B cell (primary cell): ENCODE results near the gene GMPS. TPM values are rescaled to one million over a fixed set of nuclear protein-coding genes. Genes with fewer than 3 reads are reported as not detected.

Experiments
- ATAC-seq: fragments of 200-7000 bp; cut with Tn5 transposase; one replicate; pipeline ENCODE4 v1.10.0; 2021; ENCODE audit warnings: low read depth, mild to moderate bottlenecking, moderate number of reproducible peaks, moderate library complexity
- CTCF ChIA-PET: fragments of 350-600 bp; sonication (Branson Sonifier 250); formaldehyde crosslinking; loops from one replicate; lab custom pipeline; 2021; ENCODE audit warnings: antibody characterized with exemption, inconsistent platforms; lab: Charles Lee
- POLR2A ChIA-PET: fragments of 350-600 bp; sonication (Branson Sonifier 250); formaldehyde crosslinking; loops from one replicate; lab custom pipeline; 2021; ENCODE audit warnings: antibody characterized with exemption; lab: Charles Lee
- DNase-seq: peaks from one replicate; pipeline ENCODE4 v3.0.0; 2013
- H2AFZ ChIP-seq: 2 replicates; pipeline ENCODE4 v1.6.1; 2012; ENCODE audit warnings: mild to moderate bottlenecking, low read depth, low read length; ENCODE audit not compliant: insufficient read depth, poor library complexity, severe bottlenecking
- H3K27ac ChIP-seq, 2 donors: 1 replicate in 1 of 2; 2 replicates in 1 of 2; pipeline ENCODE4 v1.5.1; 2012 to 2013; ENCODE audit warnings: low read length in 2 of 2, mild to moderate bottlenecking in 2 of 2, moderate library complexity in 1 of 2
- H3K27me3 ChIP-seq, 4 experiments: fragments of 200-600 bp in 1 of 4; sonication (generic) in 1 of 4; replicated peaks in 1 of 4; 1 replicate in 2 of 4; 2 replicates in 2 of 4; pipeline versions ENCODE4 v1.6.1 to v1.7.0; 2013 to 2016; ENCODE audit warnings: low read length in 3 of 4, mild to moderate bottlenecking in 2 of 4, mixed read lengths in 1 of 4, moderate library complexity in 1 of 4; ENCODE audit not compliant: insufficient read depth in 4 of 4, control insufficient read depth in 3 of 4; ENCODE audit errors: control extremely low read depth in 1 of 4
- H3K36me3 ChIP-seq, 2 experiments: replicated peaks in 1 of 2; 1 replicate in 1 of 2; 2 replicates in 1 of 2; pipeline versions ENCODE4 v1.6.1 to v1.7.1; 2013; ENCODE audit warnings: low read length in 1 of 2; ENCODE audit not compliant: insufficient read depth in 2 of 2, control insufficient read depth in 1 of 2; ENCODE audit errors: control extremely low read depth in 1 of 2, extremely low read depth in 1 of 2
- H3K4me1 ChIP-seq, 2 donors: fragments of 200-600 bp in 1 of 2; sonication (generic) in 1 of 2; 1 replicate in 1 of 2; 2 replicates in 1 of 2; pipeline versions ENCODE4 v1.5.1 to v1.6.1; 2013 to 2017; ENCODE audit warnings: low read length in 2 of 2; ENCODE audit not compliant: control insufficient read depth in 2 of 2, insufficient read depth in 2 of 2
- H3K4me2 ChIP-seq: replicated peaks from 2 replicates; pipeline ENCODE3; 2012; ENCODE audit warnings: mild to moderate bottlenecking, low read depth, low read length; ENCODE audit not compliant: poor library complexity, severe bottlenecking
- H3K4me3 ChIP-seq, 5 experiments: fragments of 200-600 bp in 1 of 5; sonication (generic) in 1 of 5; 1 replicate in 3 of 5; 2 replicates in 2 of 5; pipeline versions ENCODE4 v1.5.1 to v1.7.0; 2011 to 2016; ENCODE audit warnings: low read length in 4 of 5, mild to moderate bottlenecking in 4 of 5, low read depth in 2 of 5, control low read depth in 1 of 5, moderate library complexity in 1 of 5; ENCODE audit not compliant: insufficient read depth in 1 of 5; ENCODE audit errors: control extremely low read depth in 1 of 5, extremely low read depth in 1 of 5
- H3K79me2 ChIP-seq: fragments of 200-600 bp; sonication (generic); one replicate; pipeline ENCODE4 v1.6.0; 2016; ENCODE audit warnings: low read length; ENCODE audit not compliant: control insufficient read depth, insufficient read depth
- H3K9ac ChIP-seq: fragments of 200-600 bp; sonication (generic); 2 replicates; pipeline ENCODE4 v1.6.1; 2017; ENCODE audit warnings: mild to moderate bottlenecking, low read length, moderate library complexity
- H3K9me3 ChIP-seq, 3 donors: one replicate each; pipeline versions ENCODE4 v1.6.1 to v1.7.1; 2013; ENCODE audit warnings: low read length in 2 of 3; ENCODE audit not compliant: control insufficient read depth in 2 of 3, insufficient read depth in 1 of 3; ENCODE audit errors: control extremely low read depth in 1 of 3
- H4K20me1 ChIP-seq: 2 replicates; pipeline ENCODE4 v1.6.0; 2012; ENCODE audit warnings: mild to moderate bottlenecking, low read length; ENCODE audit not compliant: insufficient read depth, control insufficient read depth, poor library complexity, severe bottlenecking
- H3K27ac Mint-ChIP-seq: one replicate; pipeline ENCODE4 v1.8.0; 2021; ENCODE audit warnings: mixed read lengths
- H3K27me3 Mint-ChIP-seq: one replicate; pipeline ENCODE4 v1.8.0; 2021; ENCODE audit warnings: mixed read lengths
- H3K4me1 Mint-ChIP-seq: one replicate; pipeline ENCODE4 v1.8.0; 2021; ENCODE audit warnings: mixed read lengths
- H3K4me3 Mint-ChIP-seq: one replicate; pipeline ENCODE4 v1.8.0; 2021; ENCODE audit warnings: mixed read lengths
- H3K9me3 Mint-ChIP-seq: one replicate; pipeline ENCODE4 v1.8.0; 2022; ENCODE audit warnings: mixed read lengths; ENCODE audit not compliant: insufficient read depth
- CTCF ChIP-seq: fragments of 200-600 bp; IDR thresholded peaks from one replicate; pipeline ENCODE4 v1.8.0; 2022; ENCODE audit warnings: antibody characterized with exemption, mild to moderate bottlenecking
- EZH2 ChIP-seq: IDR thresholded peaks from 2 replicates; pipeline ENCODE4 v1.6.1; 2012; ENCODE audit warnings: borderline replicate concordance, low read depth, mild to moderate bottlenecking, moderate library complexity, low read length; ENCODE audit not compliant: insufficient read depth, poor library complexity, severe bottlenecking
- WGBS: methylation state at CpG from one replicate; pipeline ENCODE4 v1.1.5; 2013; ENCODE audit warnings: missing lambda C conversion rate; ENCODE audit not compliant: insufficient coverage; 5-methylcytosine and 5-hydroxymethylcytosine counted together
- intact Hi-C: fragments of 100-400 bp; cut with micrococcal nuclease; formaldehyde crosslinking; loops from one replicate; pipeline ENCODE4 v1.10.0; 2022
- polyA plus RNA-seq: library from polyadenylated mRNA; depleted of rRNA; stranded (reverse); fragments of >200 nt; gene quantifications from 2 replicates; pipeline ENCODE4 v1.2.3, GENCODE V29; 2012
- total RNA-seq, 2 donors: library from RNA; stranded (reverse); fragments of 120-200 nt in 1 of 2; gene quantifications; 1 replicate in 1 of 2; 2 replicates in 1 of 2; pipeline versions ENCODE4 v1.2.3 to v1.2.4, GENCODE V29; 2013 to 2022

Gene GMPS
- total and polyA plus RNA-seq, 2 donors (not counting 1 experiment from before 2014, with no cell fraction given): 12.0 to 30.8 TPM

GRCh38 chr3:155957412-155957880, 87.0 kb downstream of the GMPS start:
- H3K9me3 Mint-ChIP-seq: peaks cover 2% of the 10 kb centered on the region
- Histone ChIP-seq H3K9me3 (peaks cover 0 to 4% (median 1%) of the 10 kb centered on the region in 3 donors), H3K4me2 (no peak overlapping the region), H3K4me3 (no peak overlapping the region), H3K27ac (no peak overlapping the region), H2AFZ (no peak overlapping the region), H3K79me2 (no peaks in the 10 kb centered on the region), H3K36me3 (no peaks in the 10 kb centered on the region), H3K9ac (no peak overlapping the region), H4K20me1 (no peaks in the 10 kb centered on the region), H3K4me1 (no peaks in the 10 kb centered on the region), H3K27me3 (no peaks in the 10 kb centered on the region)
- POLR2A ChIA-PET: no interaction called here
- CTCF ChIA-PET: no interaction called here
- TF ChIP-seq EZH2 (no peak), CTCF (no peak)
- WGBS: no CpG with 5 or more reads among the region's 3 CpGs
- H3K27me3 Mint-ChIP-seq: no peaks in the 10 kb centered on the region
- no peak overlapping the region for H3K4me3 Mint-ChIP-seq
- no peak for DNase-seq
- H3K27ac Mint-ChIP-seq: no peak overlapping the region
- intact Hi-C loops: no loop called here
- no peak for ATAC-seq
- H3K4me1 Mint-ChIP-seq: no peaks in the 10 kb centered on the region

- H3K9me3 Mint-ChIP-seq: peaks cover 2% of the 10 kb centered on the region
- intact Hi-C loops: no loop called here
- H3K9ac ChIP-seq: no peak overlapping the region
- DNase-seq (no peak), ATAC-seq (no peak)
- H3K9me3 ChIP-seq: peaks cover 0 to 4% (median 2%) of the 10 kb centered on the region in 3 donors
- H3K4me2 ChIP-seq: no peak overlapping the region
- TF ChIP-seq EZH2: no peak
- TF ChIP-seq CTCF: no peak
- H4K20me1 ChIP-seq: no peaks in the 10 kb centered on the region
- H3K27me3 Mint-ChIP-seq: no peaks in the 10 kb centered on the region
- no peak overlapping the region for H3K27ac ChIP-seq
- H3K79me2 ChIP-seq: no peaks in the 10 kb centered on the region
- ChIA-PET POLR2A (no interaction called here), CTCF (no interaction called here)
- no peaks in the 10 kb centered on the region for H3K4me1 Mint-ChIP-seq
- no peaks in the 10 kb centered on the region for H3K4me1 ChIP-seq
- 59% methylated on average over 3 of the region's 3 CpGs for WGBS
- no peaks in the 10 kb centered on the region for H3K27me3 ChIP-seq
- H2AFZ ChIP-seq: no peak overlapping the region
- H3K36me3 ChIP-seq: no peaks in the 10 kb centered on the region
- H3K27ac Mint-ChIP-seq: no peak overlapping the region
- no peak overlapping the region for H3K4me3 ChIP-seq
- no peak overlapping the region for H3K4me3 Mint-ChIP-seq
Measured at GRCh38 chr3:155958676-155959075, 88.2 kb downstream of the GMPS start.
